Activated CD4-positive, alpha-beta T cell treated with anti-CD3 and anti-CD28 coated beads, Interleukin-2, amount 50 U/mL, for 48 hours (primary cell): ENCODE measurements around the gene FBXL7.
"Not testable (repeated sequence)": the region's sequence is repeated elsewhere in the genome, so short reads cannot be mapped to it uniquely, and the experiment has no call there.

ENCODE experiments used
- DNase-seq, 2 experiments: peaks; one replicate each; pipeline ENCODE4 v3.0.0-alpha.2; 2020

FBXL7 gene

DNA sequence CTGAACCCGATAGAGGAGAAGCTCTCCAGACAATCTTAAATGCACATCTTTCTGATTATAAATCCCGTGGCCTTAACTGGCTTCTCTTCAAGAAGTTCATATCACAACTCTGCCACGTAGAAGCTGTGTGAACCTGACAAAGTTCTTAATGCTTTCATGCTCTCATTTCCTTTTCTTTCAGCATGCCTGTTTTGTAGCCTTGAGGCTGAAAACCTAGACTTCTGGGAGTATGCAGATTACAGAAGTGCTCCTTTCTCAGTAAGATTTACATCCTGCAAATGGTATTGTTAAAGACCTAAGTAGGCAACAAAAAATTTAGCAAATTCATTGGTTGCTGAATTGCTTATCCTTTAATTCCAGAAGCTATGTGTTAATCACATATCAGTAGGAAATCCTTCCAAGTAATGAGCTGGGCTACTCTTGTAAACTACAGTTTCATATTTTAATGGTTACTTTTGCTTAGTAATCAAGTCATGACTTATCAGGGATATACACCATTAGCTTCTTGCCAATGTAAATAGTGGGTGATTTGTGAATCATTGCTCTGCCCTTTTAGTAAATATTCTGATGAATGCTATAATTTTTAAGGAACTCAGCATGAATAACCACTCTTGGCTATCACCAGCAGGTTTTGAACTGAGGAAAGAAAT is 334.7 kb downstream of the FBXL7 start:
- DNase-seq, result no peak

GRCh38 chr5:15835514-15835913 is 335.5 kb downstream of the FBXL7 start:
- DNase-seq, result no peak

DNA sequence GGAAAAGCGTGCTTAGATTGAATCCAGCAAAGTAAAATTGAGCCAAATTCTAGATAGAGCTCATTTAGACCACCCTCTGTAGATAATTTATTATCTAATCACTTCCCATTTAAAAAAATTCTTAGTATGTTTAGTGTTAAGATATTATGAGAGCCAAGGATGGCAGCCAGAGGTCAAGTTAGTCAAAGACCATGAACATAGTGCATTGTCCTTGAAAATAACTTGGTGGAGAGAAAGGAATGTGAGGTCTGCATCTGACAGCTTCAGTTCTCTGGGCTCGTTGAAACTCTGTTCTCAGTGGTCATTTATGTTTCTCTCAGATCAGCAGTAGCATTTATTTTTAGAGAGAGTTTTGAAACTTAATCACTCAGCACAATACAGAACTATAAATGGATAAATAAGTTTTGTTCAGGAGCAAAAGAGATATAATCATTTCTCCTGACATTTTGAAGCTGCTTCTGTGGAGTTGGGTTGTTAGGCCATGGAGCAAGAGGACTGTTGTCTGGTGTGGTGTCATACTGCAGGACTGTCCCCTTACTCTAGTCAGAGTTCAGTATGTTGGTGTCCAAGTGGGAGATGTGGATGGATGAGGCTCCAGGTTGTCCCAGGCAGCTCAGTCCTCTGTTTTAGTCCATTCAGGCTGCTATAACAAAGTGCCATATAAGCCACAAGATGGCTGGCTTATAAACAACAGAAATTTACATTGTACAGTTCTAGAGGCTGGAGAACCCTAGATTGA is 337.7 kb downstream of the FBXL7 start:
- no peak for DNase-seq

DNA sequence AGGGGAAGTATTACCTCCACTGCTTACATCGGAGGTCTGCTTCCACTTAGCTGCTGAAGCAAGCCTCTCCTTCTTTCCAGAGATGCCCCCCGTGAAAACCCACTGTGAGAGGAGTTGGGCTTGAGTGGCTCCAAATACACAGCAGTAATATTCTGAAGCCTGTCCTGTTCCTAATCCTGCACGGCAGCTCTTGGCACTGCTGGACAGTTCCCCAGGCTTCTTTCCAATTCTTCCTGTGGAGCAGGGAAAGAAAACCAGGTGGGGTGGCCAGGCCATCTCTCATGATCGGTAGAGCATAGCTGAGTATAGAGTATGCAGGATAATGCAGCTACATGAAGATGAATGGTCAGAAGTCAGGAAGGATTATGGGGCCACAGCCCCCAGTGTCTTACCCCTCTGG is 344.3 kb downstream of the FBXL7 start:
- no peak for DNase-seq

DNA sequence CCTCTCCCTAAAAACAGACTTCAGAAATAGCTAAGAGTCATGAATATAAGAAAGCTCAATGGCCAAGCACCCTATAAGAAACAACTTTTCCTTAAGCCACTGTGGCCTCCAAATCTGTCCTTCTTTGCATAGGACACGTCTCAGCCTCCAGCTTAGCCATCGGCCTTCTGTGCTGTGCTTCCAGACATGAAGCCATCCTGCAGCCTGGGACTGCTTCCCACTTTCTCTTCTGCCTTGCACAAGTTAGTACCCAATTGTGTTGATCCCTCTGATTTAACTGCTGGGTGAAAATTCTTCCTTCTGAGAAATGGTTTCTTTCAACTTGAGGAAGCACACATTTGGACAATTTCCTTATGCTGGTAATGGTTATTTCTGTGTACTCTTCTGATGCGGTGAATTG is 344.9 kb downstream of the FBXL7 start:
- no peak for DNase-seq

DNA sequence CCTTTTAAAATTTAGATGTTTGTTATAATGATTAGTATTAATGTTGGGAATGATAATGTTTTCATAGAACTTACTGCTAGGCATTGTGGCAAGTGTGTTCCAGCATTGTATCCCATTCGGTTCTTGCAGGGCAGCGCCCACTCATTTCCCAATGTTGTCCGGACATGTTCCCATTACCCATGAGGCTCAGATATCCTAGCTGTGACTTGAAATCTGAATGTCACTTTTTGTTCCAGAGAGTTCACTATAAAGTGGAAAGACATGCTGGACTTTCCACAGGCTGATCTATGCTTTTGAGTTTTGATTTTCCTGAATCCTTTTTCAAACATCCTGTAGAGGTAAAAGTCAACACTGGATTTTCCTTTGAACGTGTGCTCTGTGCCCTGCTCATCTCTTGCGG is 350.6 kb downstream of the FBXL7 start:
- no peak for DNase-seq

DNA sequence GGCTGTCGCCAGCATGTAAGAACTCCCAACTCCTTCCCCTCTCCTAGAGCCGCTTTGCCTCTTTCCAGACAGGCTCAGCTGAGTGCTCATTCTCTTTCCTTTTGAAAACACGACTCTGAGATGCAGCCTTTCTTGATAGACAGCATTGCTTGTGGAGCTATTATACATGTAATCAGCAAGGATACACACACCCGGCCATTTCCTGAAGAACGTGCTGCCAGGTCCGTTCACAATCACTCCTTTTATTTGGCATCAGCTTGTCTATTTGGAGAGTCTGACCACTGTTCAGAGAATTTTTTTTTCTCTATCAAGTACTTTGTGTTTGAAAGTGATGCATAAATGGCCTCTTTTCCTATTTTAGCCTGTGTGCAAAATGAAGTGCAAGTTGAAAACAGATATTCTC is 351.0 kb downstream of the FBXL7 start:
- no peak for DNase-seq

GRCh38 chr5:15852217-15852616 is 352.2 kb downstream of the FBXL7 start:
- no peak for DNase-seq

GRCh38 chr5:15852949-15853348 is 353.0 kb downstream of the FBXL7 start:
- DNase-seq, result no peak

DNA sequence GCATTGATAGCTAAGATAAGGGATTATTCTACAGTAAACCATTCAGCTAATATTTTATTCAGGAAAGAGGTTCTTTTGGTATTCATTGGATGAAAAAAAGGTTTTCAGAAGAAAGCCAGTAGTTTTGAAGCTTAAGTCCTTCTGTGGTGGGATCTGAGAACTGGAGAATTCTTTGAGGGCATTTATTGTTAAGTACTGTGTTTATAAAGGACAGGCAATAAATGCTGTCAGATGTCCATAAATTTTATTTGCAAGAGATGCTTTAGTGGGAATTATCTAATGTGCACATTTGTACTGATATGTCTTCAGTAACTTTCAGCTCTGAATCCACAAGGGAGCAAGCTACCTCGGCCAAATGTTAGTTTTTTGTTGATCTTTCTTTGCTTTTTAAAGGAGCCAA is 358.3 kb downstream of the FBXL7 start:
- no peak for DNase-seq

- DNase-seq, result no peak
Observed at GRCh38 chr5:15864536-15865215, 364.7 kb downstream of the FBXL7 start.

DNA sequence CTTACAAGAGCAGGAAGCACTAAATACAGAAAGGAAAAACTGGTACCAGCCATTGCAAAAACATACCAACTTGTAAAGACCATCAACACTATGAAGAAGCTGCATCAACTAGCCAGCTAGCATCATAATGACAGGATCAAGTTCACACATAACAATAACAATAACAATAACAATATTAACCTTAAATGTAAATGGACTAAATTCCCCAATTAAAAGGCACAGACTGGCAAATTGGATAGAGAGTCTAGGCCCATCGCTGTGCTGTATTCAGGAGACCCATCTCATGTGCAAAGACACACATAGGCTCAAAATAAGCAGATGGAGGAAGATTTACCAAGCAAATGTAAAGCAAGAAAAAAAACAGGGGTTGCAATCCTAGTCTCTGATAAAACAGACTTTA is 372.3 kb downstream of the FBXL7 start:
- DNase-seq, result not testable (repeated sequence)

DNA sequence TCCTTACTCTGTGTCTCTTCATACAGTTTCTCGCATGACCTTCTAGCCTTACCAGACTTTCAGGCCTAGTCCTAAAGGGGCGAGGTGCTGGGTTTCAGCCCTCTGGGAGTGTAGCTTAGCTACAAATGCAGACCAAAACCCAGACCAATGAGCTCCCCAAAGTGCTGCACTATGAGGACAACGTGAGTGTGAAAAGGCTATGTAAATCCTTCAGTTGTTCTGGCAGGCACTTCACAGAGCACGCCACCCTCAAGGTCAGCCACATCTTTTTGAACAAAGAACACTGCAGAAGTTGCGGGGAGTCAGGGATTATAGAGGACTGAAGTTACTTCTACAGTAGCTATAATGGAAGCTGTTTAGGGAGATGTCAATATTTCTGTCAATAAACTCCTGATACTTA is 377.9 kb downstream of the FBXL7 start:
- no peak for DNase-seq

- no peak for DNase-seq
Observed at GRCh38 chr5:15880201-15880600, 380.2 kb downstream of the FBXL7 start.

DNA sequence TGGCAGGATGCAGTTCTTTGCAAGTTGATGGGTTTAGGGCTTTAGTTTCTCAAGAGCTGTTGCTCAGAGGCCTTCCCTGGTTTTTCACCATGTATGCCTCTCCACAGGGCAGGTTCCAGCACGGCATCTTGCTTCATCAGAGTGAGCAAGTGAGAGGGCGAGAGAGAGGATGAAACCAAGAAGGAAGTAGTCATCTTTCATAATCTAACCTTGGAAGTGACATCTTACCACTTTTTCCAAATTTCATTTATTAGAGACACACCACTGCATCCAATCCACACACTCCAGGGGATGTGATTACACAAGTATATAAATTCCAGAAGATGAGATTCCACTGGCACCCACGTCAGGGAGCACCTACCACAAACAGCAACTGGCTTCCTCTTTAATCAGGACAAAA is 385.2 kb downstream of the FBXL7 start:
- DNase-seq, result no peak

- DNase-seq, result no peak
Observed at GRCh38 chr5:15886156-15886555, 386.2 kb downstream of the FBXL7 start.

GRCh38 chr5:15887093-15887492 is 387.1 kb downstream of the FBXL7 start:
- DNase-seq, result no peak

- DNase-seq, result no peak
Observed at GRCh38 chr5:15889001-15889400, 389.0 kb downstream of the FBXL7 start.

DNA sequence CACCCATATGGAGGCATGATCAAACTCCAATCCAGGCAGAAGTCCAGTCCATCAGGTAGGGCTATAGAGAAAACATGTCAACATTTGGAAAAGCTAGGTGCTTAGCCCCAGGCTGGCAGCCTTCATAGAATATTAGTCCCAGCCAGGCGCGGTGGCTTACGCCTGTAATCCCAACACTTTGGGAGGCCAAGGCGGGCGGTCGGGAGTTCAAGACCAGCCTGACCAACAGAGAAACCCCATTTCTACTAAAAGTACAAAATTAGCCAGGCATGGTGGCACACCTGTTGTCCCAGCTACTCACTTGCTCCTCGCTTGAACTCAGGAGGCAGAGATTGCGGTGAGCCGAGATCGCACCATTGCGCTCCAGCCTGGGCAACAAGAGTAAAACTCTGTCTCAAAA is 393.9 kb downstream of the FBXL7 start:
- no peak for DNase-seq

- no peak for DNase-seq
Observed at GRCh38 chr5:15897656-15898055, 397.7 kb downstream of the FBXL7 start.

DNA sequence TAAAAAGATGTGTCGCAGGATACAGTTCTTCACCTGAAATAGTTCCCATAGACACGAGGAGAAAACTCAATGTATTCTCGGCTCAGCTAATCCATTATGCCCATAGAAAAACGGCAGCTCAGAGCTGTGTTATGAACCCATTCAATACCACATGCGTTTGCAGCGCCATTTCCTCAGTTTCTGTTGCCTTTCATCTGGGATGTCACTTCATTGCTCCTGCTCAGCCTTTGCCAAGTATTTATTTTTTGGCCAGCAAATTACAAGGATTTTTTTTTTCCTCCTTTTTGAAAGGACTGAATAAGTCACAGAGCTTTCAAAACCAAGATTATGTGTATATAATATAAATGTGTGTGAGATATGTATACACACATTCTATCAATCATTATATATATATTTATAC is 398.7 kb downstream of the FBXL7 start:
- DNase-seq, result no peak

GRCh38 chr5:15899481-15899880 is 399.5 kb downstream of the FBXL7 start:
- DNase-seq, result no peak

GRCh38 chr5:15901151-15901550 is 401.2 kb downstream of the FBXL7 start:
- no peak for DNase-seq

DNA sequence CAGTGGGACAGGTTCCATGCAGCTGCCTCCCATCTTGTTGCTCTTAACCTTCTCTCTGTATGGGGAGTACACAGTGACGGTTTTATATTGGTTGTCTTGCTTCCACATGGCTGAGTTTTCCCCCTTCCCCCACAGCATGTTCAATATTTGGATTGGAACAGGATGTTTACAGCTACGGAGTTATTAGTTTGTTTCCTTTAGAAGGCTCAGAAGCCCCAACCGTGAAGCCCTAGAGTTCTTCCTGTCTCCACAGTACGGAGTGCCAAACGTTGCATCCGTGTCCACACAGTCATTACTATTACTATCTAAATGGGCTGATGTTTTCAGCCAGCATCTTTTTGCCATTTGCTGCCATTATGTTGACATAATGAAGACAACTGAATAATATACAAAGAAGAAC is 402.1 kb downstream of the FBXL7 start:
- DNase-seq, result no peak
